Ishikawa (cell line): Measurements from ENCODE around the gene DAW1.

Experiments used
- CEBPB ChIP-seq: IDR thresholded peaks from 2 replicates; pipeline ENCODE4 v1.6.1; 2012
- CREB1 ChIP-seq: IDR thresholded peaks from 2 replicates; pipeline ENCODE4 v1.6.1; 2012; ENCODE audit warnings: low read depth
- EGR1 ChIP-seq: IDR thresholded peaks from 2 replicates; pipeline ENCODE4 v1.6.1; 2012
- EP300 ChIP-seq: IDR thresholded peaks from 2 replicates; pipeline ENCODE4 v1.6.1; 2012; ENCODE audit warnings: borderline replicate concordance
- FOXM1 ChIP-seq: IDR thresholded peaks from 2 replicates; pipeline ENCODE4 v1.6.1; 2012; ENCODE audit warnings: low read depth, borderline replicate concordance
- NFIC ChIP-seq: IDR thresholded peaks from 2 replicates; pipeline ENCODE4 v1.6.1; 2012
- RAD21 ChIP-seq: IDR thresholded peaks from 2 replicates; pipeline ENCODE4 v1.6.1; 2012; ENCODE audit warnings: low read depth
- TAF1 ChIP-seq: IDR thresholded peaks from 2 replicates; pipeline ENCODE4 v1.6.1; 2012; ENCODE audit warnings: low read depth, mild to moderate bottlenecking
- TCF12 ChIP-seq: IDR thresholded peaks from 2 replicates; pipeline ENCODE4 v1.6.1; 2012; ENCODE audit warnings: low read depth
- TEAD4 ChIP-seq: IDR thresholded peaks from 2 replicates; pipeline ENCODE4 v1.6.1; 2012
- YY1 ChIP-seq: IDR thresholded peaks from 2 replicates; pipeline ENCODE4 v1.6.1; 2012; ENCODE audit warnings: low read depth
- ZBTB7A ChIP-seq: IDR thresholded peaks from 2 replicates; pipeline ENCODE4 v1.6.1; 2012; ENCODE audit warnings: low read depth
- TF ChIP-seq, protein P1 (sequence below): IDR thresholded peaks from 2 replicates; pipeline ENCODE4 v1.6.1; 2012; ENCODE audit warnings: low read depth, mild to moderate bottlenecking
- TF ChIP-seq, protein P2 (sequence below): IDR thresholded peaks from 2 replicates; pipeline ENCODE4 v1.6.1; 2012
- TF ChIP-seq, protein P3 (sequence below): IDR thresholded peaks from 2 replicates; pipeline ENCODE4 v1.6.1; 2012

The DAW1 gene

GRCh38 chr2:227827143-227827542 is 44.3 kb upstream of the DAW1 start:
- TF ChIP-seq NFIC = no peak
- TF ChIP-seq TEAD4 = no peak
- TF ChIP-seq TAF1 = no peak
- no peak for TF ChIP-seq ZBTB7A
- no peak for TF ChIP-seq CEBPB
- TF ChIP-seq, protein P1, sequence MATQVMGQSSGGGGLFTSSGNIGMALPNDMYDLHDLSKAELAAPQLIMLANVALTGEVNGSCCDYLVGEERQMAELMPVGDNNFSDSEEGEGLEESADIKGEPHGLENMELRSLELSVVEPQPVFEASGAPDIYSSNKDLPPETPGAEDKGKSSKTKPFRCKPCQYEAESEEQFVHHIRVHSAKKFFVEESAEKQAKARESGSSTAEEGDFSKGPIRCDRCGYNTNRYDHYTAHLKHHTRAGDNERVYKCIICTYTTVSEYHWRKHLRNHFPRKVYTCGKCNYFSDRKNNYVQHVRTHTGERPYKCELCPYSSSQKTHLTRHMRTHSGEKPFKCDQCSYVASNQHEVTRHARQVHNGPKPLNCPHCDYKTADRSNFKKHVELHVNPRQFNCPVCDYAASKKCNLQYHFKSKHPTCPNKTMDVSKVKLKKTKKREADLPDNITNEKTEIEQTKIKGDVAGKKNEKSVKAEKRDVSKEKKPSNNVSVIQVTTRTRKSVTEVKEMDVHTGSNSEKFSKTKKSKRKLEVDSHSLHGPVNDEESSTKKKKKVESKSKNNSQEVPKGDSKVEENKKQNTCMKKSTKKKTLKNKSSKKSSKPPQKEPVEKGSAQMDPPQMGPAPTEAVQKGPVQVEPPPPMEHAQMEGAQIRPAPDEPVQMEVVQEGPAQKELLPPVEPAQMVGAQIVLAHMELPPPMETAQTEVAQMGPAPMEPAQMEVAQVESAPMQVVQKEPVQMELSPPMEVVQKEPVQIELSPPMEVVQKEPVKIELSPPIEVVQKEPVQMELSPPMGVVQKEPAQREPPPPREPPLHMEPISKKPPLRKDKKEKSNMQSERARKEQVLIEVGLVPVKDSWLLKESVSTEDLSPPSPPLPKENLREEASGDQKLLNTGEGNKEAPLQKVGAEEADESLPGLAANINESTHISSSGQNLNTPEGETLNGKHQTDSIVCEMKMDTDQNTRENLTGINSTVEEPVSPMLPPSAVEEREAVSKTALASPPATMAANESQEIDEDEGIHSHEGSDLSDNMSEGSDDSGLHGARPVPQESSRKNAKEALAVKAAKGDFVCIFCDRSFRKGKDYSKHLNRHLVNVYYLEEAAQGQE = no peak
- TF ChIP-seq, protein P2, sequence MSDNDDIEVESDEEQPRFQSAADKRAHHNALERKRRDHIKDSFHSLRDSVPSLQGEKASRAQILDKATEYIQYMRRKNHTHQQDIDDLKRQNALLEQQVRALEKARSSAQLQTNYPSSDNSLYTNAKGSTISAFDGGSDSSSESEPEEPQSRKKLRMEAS = no peak
- no peak for TF ChIP-seq YY1
- TF ChIP-seq, protein P3, sequence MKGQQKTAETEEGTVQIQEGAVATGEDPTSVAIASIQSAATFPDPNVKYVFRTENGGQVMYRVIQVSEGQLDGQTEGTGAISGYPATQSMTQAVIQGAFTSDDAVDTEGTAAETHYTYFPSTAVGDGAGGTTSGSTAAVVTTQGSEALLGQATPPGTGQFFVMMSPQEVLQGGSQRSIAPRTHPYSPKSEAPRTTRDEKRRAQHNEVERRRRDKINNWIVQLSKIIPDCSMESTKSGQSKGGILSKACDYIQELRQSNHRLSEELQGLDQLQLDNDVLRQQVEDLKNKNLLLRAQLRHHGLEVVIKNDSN = no peak
- no peak for TF ChIP-seq FOXM1
- no peak for TF ChIP-seq EP300
- no peak for TF ChIP-seq RAD21
- TF ChIP-seq EGR1 = no peak
- no peak for TF ChIP-seq TCF12
- TF ChIP-seq CREB1 = no peak

DNA sequence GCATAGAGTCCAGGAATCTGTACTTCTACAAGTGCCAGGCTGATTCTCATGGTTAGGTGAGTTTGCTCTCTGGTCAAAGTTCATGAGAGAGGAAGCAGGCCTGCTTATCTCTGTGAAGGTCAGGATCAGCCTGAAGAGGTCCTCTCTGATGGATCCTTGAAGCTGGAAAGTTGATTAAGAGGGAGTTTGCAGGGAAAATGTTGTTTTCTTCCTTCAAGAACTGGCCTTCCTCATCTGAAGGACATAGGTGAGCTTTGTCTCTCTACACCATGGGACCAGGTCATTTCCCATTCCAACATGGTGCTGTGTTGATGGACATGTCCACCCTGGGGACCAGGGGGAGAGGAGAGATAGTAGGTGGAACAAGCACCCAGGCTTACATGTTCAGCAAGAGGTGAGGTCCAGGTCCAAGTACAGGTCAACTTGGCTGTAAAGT is 42.9 kb upstream of the DAW1 start:
- TF ChIP-seq, protein P3 = no peak
- TF ChIP-seq TCF12 = no peak
- no peak for TF ChIP-seq CEBPB
- TF ChIP-seq YY1 = no peak
- no peak for TF ChIP-seq TEAD4
- TF ChIP-seq ZBTB7A = no peak
- TF ChIP-seq EP300 = no peak
- TF ChIP-seq CREB1 = no peak
- TF ChIP-seq EGR1 = no peak
- TF ChIP-seq NFIC = no peak
- TF ChIP-seq RAD21 = no peak

GRCh38 chr2:227829337-227829736 is 42.1 kb upstream of the DAW1 start:
- TF ChIP-seq RAD21 (no peak), EP300 (no peak), EGR1 (no peak), NFIC (no peak), YY1 (no peak), TEAD4 (no peak), CREB1 (no peak), CEBPB (no peak), FOXM1 (no peak), ZBTB7A (no peak), TAF1 (no peak), TCF12 (no peak)
- TF ChIP-seq, protein P2 = no peak
- TF ChIP-seq, protein P3 = no peak
- TF ChIP-seq, protein P1 = no peak

DNA sequence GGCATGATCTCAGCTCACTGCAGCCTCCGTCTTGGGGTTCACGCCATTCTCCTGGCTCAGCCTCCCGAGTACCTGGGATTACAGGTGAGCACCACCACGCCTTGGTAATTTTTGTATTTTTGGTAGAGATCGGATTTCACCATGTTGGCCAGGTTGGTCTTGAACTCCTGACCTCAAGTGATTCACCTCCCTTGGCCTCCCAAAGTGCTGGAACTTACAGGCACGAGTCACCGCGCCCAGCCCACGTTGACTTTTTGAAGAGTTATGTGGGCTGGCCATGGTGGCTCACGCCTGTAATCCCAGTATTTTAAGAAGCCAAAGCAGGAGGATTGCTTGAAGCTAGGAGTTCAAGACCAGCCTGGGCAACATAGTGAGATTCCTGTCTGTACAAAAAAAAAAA is 37.0 kb upstream of the DAW1 start:
- TF ChIP-seq, protein P2 = no peak
- no peak for TF ChIP-seq TAF1
- TF ChIP-seq, protein P3 = no peak
- no peak for TF ChIP-seq TCF12
- TF ChIP-seq ZBTB7A = no peak
- TF ChIP-seq CEBPB = no peak
- TF ChIP-seq EGR1 = no peak
- TF ChIP-seq, protein P1 = no peak
- TF ChIP-seq YY1 = no peak
- no peak for TF ChIP-seq RAD21
- TF ChIP-seq TEAD4 = no peak
- TF ChIP-seq FOXM1 = no peak
- TF ChIP-seq CREB1 = no peak
- no peak for TF ChIP-seq EP300
- TF ChIP-seq NFIC = no peak
